ENCODE data around the gene LHPP.

LHPP gene

DNA sequence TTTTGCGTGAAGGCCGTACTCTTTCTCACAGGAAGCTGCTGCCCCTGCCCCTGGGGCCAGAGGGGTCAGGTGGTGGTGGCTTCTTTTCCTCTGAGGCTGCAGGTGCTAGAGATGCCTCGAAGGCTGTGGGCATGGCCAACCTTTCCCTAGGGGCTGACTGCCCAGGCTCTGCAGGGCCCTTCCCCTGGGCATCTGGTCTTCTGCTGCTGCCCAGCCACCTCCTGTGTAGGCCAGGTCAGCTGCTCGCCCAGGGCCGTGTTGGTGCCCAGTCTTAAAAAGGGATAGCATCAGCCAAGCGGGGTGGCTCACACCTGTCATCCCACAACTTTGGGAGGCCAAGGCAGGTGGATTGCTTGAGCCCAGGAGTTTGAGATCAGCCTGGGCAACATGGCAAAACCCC, 168.2 kb downstream of the LHPP start:
- no peak for DNase-seq

DNA sequence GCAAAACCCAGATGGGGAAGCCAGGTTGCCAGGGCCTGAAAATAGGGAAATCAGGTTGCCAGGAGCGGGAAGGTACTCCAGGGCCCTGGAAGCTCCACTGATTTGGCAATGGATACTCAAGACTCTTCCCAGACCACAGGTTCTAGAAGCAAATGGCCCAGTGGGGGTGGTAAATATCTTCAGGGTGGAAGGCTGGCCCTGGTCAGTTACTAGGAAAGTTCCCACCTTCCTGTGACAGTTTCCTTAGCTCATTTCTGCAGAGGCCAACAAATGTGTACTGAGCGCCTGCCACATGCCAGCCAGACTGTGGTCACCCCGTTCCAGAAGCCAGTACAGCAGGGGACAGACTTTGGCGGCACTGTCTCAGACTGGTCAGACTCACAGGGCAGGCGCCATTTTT, 168.9 kb downstream of the LHPP start:
- DNase-seq: no peak

DNA sequence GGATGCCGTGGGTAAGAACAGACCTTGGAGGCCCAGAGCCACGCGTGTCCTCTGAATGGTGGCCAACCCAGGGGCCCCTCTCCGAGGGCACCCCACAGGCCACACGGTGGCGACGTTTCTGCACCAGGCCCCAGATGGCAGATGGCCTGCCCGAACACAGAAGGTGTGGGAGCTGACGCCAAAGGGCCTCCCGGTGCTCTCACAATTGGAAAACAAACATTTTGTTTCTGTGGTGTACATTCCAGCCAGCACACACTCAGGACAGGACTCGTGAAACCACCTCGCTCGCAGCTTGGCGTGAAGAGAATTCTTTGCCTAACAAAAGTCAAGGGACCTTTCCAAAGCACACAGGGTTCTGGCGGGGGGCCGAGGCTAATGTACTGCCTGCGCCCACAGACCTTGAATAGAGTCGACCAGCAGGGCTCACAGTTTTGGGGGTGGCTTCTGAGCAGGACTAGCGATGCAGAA, 170.5 kb downstream of the LHPP start:
- peak in 2 of 5 donors; percentile 26 to 34 for DNase-seq

DNA sequence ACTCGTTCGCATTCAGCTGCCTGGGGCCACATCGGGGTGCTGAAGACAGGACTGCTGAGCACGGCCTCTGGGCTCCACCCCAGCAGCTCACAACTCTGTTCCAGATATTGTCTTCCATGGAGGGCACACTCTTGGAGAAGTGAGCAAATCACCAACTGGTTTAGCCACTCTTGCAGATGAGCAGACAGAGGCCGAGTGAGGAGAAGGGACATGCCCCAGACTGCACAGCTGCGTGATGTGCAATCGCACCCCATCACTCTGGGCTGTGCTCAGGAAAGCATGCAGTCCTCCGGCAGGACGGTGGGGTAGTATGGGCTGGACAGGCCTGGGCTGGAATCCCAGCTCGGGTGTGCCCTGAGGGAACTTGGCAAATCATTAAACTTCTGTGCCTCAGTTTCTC, 170.9 kb downstream of the LHPP start:
- no peak for DNase-seq

DNA sequence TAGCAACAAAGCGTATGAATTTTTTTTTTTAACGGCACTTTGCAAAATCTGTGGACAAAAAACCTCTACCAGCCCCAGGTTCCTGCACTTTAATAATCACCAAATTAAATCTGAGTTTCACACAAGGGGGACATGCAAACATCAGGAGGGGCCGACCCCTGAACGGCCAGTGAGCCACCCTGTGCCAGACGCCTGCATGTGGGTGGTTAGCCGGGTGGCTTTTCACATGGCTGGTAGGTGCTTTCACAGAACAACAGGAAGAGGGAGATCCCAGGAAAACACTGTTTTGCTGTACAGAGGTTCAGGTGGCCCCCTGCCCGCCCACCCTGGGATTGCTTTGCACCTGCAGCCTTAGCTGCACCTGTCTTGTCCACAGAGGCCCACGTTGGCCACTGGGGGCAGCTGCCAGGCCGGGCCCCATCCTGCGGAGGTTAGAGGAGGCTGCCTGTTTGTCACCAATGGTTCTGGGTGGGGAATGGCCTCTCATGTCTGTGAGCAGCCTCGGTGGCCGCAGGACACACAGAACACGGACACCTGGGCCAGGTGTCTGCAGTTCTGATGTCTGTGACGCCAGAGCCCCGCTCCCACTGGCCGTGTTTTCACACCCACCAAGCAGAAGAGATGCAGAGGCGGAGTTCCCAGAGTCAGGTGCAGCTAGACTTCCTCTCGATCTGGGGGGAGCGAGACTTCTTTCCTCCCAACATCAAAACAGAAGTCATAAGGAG, 174.8 kb downstream of the LHPP start:
- DNase-seq: peak in 2 of 5 donors; percentile 24 to 31

DNA sequence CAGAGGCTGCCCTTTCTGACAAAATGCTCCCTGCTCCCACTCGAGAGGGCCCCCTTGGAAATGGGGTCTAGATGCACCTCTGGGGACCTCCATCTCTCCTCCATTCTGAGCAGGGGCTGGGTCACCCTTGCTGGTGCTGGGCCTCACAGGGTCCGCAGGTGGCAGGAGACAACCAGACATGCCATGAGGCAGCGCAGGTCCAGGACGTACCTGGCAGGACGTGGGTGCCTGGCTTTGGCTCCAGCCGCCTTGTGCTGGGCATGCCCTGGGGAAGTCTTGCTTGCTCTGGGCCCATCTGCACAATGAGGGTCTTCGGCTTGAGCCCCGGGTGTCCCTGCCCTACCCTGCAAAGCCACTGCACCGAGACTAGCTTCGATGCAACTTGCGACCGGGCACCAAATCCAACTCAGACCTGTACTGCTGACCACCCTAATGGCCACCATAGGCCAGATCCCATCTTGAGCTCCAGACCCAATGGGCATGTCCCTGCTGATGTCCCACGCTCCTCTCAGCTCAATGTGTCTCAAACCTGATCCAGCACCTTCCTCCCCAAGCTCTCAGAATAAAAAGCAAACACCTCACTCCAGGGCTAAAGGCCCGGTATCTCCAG, 175.6 kb downstream of the LHPP start:
- DNase-seq: no peak

DNA sequence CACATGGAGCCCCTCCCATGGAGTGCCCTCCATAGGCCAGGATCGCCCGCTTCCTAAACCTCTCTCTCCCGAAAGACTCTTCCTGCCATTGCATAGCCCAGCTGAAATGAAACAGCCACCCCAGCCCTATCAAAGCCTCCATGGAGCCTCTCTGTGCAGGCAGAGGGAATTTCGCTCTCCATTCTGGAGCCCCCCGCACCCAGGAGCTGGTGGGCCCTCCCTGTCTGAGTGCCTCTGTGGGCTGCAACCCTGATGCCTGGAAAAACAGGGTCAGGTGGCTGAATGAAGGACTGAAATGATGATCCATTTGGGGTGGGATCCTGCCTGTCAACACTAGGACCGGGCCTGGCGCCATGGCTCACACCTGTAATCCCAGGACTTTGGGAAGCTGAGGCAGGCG, 176.1 kb downstream of the LHPP start:
- DNase-seq: no peak

DNA sequence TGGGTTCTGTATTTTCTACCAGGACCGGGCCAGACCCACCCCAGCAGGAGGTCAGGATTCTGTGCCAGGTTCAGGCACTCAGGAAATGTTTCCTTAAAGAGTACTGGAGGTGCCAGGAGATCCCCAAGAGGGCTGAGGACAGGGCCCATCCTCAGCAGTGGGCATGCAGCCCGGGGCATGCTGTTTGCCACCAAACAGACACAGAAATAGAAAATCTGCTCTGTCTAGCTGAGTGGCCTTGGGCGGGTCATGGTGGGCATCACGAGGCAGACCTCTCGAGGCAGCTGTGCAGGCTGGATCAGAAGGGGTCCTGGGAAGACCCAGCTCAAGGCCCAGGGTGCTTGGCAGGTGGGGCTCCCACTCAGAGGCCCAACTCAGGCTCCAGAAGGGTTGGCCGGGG, 177.6 kb downstream of the LHPP start:
- no peak for DNase-seq

DNA sequence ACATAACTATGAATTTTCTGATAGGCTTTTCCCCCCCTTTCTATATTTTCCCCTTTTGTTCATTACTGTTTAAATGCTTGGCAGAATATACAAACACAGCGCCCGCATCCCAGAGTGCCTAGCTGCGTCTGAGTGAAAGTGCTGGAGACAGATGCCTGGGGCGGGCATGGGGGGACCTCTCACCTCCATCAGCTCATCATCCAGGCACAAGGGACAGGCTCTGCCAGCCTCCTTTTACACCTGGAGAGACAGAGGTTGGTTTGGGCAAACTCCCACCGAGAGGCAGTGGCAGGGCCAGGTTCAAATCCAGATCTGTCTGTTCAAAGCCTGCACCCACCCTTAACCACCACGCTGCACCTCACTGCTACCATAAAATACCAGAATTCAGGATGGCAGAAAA, 178.0 kb downstream of the LHPP start:
- DNase-seq: no peak

DNA sequence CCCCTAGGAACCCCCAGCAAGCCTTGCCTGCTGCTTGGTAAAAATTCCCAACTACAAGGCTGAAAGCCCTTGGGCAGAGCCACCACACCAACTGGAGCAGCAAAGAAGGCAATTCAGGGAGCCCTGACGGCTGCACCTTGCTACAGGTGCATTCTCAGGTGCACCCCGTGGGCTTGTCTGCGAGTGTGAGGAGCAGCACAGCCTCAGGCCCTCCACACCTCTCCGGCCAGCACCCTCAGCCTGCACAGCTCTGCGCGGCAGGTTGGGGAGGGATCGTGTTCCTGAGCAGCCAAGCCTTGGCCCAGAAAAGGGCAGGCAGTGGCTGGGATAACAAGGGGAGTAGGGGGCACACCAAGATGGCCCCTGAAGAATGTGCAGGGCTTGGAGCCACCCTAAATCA, 178.4 kb downstream of the LHPP start:
- no peak for DNase-seq

DNA sequence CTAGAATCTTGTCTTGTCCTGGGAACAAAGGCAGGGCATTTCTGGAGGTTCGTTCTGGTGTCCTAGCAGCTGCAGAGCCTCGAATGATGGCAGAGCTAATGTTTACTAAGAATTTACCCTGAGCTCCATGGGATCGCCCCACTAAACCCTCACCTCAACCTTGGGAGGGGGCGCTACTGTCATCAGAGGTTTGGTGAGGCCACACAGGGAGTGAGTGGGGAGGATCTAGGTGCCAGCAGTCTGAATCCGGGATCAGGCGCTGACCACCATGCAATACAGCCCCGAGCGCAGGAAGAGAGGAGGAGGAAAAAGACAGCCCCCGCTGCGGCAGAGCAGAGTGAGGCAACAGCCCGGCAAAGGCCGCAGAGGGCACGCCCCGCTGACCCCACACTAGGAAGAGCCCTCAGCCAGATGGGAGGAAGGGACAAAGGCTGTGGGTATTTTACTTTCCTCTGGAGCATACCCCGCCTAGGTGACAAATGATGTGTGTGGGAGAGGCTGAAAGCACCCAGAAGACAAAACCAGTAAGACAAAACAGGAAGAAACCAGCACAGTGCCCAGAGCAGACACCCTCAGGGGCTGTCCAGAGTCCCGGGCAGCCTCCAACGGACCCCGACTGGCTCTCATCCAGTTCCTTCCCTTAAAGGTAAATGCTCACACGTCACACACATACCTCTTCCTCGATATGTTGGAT, 179.1 kb downstream of the LHPP start:
- no peak for DNase-seq

DNA sequence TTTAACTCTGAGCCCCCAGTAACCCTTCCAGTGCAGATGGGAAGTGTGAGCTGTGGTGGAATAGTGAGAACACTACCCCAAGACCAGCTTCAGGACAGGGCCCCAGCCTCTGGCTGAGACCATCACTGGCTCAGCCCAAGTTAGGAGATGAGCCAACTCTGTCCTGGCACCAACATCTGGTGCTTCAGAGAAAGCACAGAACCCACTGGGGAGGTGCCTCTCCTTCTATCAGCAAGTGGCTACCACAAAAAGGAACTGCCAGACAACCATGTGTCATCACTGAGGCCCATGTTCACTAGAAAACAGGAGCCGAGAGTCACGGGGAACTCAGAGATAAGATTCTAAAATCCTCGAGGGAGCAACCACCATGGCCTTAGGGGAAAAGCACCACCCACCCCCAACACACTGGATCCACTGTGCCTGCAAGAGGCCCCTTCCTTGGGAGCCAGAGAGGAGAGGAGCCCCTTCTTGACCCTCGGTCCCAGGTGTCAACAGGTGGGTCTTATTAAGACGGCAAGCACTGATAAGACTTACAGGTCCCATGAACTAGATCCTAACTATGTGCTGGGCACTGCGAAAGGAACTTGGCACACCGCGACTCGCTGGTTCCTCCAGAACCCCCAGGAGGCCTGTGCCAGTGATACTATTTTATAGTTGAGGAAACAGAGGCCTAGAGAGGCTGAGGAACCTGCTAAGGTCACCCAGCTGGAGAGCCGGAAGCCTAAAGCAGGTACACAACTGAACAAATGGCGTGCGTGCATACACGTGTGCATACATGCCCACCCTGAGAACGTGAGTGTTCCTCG, 179.9 kb downstream of the LHPP start:
- peak in 1 of 5 donors; percentile 60 for DNase-seq

DNA sequence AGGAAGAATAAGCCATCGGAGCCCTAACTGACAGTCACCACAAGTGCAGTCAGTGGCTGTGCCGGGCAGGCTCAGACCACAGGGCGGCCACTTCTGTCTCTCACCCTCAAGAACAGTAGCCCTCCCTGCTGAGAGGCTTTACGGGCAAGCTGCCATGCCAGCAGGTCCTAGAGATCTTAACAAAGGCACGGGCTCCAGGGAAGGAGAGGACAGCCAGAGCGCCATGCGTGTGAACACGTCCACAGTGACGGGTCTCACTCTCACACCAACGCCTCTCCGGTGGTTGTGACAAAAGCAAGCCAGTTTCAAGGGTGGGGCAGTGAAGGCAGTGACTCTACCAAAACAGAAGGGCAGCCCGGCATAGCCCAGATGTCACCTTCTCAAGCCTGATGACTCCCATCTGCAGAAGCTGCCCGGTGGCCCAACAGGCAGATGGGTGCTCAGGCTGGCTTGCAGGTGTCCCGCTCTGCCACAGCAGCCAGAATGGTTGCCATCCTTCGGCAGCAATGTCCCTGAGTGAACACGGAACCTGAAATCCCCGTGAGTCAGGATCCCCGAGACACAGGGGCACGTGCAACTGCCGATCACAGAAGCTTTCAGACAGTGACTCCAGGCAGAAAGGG, 180.6 kb downstream of the LHPP start:
- DNase-seq: no peak

DNA sequence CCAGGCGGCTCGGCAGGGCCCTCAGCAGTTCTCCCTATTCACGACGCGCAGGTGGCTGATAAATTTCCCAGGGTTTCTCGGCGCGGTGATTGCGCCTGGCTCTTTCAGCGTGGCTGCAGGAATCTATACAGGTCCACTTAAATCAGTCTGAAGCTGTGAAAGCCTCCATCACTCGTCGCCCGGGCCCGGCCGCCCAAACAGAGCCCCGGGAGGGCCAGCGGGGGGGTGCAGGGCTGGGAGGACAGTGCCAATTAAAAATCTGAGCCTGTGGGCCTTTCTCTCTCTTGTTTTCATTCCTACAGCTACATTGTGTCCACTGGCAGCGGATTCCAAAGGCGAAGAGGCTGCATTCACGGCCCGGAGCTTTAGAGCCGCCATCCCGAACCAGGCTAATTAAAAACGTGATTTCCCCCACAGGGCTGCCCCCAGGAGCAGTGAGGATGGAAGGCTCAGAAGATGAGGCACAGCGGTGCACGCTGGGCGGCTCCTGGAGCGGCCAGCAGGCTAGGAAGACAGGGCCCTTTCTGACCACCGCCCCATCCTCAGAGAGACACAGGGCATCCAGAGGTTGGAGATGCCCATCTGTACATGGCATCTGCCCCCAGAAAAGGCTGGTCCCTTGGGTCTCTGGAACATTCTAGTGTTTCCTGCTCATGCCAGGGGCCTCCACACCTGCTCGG, 181.8 kb downstream of the LHPP start:
- DNase-seq: no peak

DNA sequence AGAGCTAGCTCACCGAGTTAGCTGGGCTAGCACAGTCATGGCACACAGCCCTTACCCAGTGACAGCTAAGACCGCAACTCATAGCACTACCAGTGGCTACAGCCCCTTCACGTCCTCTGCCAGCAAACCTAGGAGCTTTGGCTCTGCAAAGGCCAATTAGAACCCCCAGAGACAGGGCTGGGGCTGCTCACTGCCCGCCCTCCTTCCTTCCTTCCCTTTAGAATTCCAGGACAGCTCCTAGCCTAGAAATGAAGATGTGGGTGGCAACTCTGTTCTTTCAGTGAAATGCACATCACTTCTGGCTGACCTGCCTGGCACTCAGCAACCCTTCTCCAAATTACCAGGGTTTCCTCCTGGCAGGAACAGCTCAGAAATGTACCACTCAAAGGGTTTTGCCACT, 182.6 kb downstream of the LHPP start:
- DNase-seq: no peak

DNA sequence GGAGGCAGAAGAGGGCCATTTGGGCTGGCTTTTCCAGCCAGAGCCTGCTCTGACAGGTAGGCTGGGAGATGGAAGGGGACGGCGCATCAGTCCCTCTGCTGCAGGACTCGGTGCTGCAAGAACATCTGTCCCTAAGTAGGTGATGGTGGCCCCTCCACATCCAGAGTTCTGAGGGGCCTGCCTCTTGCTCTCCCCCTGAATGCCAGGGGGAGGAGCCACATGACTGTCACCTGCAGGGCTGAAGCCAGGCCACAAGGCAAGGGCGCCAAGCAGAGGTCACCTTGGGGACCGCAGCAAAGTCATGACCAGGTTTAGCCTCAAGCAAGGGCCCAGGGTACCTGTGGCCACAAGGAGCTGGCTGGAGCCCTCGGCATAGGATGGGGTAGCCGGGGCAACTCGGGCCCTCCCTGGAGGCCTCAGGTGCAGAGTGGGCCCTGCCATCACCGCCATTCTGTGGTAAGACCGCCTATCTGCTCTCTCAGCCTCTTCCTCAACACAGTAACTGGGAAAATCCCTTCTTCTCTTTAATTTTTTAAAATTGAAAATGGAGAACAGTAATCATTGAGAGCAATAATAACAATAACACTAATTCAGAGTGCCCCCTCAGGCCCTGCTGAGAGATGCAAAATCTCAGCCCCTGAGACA, 183.3 kb downstream of the LHPP start:
- DNase-seq: no peak

DNA sequence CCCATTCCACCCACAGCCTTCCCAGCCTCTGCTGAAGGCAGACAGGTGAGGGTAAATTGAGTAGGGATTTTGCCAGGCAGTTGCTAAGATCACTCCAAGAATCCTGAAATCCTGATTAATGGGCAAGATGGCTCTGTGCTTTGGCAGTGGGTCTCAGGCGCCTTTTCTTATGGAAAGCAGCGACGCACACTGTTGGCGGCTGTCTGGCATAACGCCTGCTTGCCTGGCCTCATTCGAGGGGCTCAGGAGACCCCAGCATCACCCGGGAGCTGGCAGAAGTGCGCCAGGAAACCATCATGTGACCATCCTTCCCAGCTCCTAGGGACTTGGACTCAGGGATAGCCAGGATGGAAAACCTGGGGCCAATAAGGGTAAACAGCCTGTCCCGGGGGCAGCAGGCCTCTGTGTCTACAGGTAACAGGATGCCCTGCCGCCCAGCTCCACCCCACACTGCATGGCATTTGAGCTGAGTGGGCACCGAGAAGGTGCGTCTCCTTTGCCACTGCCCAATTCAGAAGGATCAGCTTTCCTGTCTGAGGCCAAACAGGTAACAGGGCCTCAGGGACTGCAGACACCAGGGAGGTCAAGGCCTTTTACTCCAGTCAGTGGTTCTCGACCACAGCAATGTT, 184.0 kb downstream of the LHPP start:
- no peak for DNase-seq

DNA sequence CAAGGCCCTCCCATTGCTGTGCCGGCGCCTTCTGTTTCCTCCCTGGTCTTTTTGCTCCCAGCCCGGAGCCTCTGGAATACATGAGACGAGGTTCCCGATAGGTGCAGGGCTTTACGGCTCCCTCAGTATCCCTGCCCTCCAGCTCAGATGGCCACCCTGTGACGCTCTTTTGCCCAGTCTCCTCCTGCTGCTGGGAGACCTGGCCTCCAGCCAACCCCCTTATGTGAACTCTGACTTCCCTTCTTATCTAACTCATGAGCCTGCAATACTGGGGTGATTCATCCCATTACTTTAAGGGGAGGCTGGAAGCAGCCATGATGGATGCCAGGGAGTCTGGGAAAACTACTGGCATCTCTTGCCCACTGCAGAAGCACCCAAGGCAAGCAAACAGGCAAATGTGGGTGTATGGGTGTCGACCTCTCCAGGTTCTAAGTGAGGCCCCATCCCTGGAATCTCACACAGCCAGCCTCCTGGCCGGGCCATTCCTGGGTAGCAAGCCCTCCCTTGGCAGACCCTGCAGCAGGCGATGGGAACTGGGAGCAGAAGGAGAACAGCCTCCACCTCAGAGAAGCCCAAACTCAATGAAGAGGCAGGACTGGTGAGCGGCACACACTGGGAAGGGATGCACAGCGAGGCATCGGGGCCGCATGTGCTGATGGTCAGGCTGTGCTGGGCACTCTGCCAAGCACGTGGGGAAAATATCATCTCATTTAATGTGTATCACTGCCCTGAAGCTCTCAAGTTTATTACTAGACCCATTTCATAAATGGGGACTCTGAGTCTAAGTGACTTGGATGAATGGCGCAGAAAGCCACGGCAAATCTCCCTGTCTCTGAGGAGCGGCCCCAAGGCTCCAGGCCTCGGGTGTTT, 185.1 kb downstream of the LHPP start:
- no peak for DNase-seq

DNA sequence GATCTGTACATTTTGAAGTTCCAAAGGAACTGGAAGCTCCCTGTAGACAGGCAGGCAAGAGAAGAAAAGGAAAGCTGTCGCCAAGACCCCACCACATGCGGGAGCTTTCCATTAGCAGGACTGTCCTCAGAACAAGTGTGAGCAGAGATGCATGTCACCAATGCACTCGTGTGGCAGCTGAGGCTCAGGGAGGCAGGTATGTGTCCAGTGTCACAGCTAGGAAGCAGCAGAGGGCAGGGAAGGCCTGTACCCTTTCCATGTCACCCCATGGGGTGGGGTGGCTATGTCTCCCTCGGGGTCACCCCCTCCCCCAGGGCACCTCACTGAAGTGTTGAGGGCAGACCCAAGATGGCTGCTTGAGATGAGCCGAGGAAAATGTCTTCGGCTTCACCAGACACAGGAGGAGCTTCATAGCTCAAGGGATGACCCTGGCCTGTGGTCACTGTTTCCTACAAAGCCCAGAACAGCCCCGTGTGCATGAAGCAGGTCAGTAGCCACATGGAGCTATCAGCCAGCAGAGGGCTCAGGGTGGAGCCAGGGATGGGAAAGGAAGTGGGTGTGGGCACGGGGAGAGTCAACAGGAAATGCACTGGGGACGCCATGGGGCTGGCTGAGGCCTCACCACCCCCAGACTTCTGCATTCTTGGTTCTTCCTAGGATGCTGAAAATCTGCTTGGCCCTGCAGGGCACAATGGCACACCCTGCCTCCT, 186.0 kb downstream of the LHPP start:
- peak; percentile 41 to 89 (median 58) for DNase-seq

DNA sequence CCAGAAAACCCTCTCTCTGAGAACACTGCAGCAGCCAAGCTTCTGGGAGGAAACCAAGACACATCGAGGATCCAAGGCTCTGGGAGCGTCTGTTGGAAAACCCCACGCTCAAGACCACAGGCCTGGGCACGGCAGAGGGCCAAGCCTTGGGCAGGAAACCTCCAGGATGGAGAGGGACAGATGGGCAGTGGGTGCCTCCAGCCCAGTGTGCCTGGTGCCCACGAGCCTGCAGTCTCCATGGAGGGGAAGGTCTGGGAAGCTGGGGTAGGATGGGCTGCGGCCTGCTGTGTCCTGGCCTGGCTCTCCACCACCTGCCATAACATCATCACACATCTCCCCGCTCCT, 186.5 kb downstream of the LHPP start:
- no peak for DNase-seq
